Measurements from ENCODE around the gene TRMT10B.
"Not testable (repeated sequence)": the region's sequence is repeated elsewhere in the genome, so short reads cannot be mapped to it uniquely, and the experiment has no call there.

The TRMT10B gene

DNA sequence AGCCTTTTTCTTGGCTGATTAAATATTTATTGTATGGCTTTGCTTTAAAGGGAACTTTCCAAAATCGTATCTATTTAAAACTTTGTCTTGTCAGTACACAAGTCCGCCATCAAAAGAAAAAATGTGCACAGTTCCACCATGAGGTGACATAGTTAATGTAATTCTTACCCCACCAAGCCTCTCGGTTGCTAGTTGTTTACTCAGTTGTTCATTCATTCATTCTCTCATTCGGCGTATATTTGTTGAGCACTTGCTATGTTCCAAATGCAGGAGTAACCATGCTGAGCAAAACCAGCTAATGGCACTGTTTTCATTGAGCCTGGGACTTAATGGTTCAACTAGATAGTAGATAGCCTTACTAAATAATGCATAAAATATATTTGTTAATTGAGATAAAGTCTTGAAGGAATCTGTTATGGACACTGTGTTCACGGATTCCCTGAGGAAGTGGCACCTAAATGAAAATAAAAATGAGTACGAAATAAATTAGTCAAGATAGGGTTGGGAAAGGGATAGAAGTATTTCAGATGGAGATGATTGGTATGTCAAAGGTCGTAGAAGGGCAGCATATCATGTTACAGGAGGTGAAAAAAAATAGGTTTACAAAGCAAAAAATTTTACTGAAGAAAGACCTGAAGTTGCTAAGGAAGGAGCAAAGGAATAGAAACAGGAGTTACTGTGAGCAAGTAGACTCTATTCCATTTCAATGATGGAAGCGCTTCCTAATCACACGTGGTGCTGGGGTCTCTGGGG lies 48.5 kb downstream of the TRMT10B start:
- no peak for DNase-seq

DNA sequence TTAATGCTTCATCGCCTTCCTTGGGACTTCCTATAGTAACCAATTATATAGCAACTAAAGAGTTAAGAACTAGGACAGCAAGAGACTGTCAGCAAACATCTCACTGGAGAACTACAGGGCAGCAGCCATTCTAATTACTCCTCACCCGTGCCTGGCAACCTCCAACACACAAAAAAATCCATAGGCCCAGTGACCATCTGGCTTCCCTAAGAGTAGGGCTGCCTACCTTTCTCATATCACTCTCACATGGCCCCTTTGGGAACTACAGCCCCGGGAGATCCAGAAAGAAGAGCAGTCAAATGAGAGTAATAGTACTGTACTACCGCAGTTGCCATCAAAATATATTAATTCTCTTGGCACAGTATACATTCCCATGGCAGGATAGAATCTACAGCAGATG lies 52.7 kb downstream of the TRMT10B start:
- DNase-seq, result no peak

DNA sequence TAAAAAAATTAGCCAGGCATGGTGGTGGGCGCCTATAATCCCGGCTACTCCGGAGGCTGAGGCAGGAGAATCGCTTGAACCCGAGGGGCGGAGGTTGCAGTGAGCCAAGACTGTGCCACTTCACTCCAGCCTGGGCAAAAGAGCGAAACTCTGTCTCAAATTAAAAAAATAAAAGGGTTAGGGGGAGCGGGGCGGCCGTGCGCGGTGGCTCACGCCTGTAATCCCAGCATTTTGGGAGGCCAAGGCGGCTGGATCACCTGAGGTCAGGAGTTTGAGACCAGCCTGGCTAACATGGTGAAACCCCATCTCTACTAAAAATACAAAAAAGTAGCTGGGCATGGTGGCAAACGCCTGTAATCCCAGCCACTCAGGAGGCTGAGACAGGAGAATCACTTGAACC lies 56.1 kb downstream of the TRMT10B start:
- DNase-seq, result not testable (repeated sequence)

DNA sequence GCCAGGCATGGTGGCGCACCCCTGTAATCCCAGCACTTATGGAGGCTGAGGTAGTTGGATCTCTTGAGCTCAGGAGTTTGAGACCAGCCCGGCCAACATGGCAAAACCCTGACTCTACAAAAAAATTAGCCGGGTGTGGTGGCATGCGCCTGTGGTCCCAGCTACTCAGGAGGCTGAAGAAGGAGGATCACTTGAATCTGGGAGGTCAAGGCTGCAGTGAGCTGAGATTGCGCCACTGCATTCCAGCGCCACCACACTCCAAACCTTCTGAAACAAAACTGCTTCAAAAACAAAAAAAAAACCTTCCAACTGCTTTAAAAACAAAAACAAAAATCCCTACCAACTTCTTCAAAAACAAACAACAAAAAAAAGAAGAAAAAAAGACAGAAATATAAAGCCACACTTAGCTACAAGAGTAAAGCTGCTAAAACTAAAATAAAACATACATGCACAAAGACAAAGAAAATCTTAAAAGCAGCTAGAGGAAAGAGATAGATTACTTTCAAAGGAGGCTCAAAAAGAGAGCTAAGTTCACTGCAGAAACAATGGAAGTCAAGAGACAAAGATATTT lies 58.4 kb downstream of the TRMT10B start:
- no peak for DNase-seq

DNA sequence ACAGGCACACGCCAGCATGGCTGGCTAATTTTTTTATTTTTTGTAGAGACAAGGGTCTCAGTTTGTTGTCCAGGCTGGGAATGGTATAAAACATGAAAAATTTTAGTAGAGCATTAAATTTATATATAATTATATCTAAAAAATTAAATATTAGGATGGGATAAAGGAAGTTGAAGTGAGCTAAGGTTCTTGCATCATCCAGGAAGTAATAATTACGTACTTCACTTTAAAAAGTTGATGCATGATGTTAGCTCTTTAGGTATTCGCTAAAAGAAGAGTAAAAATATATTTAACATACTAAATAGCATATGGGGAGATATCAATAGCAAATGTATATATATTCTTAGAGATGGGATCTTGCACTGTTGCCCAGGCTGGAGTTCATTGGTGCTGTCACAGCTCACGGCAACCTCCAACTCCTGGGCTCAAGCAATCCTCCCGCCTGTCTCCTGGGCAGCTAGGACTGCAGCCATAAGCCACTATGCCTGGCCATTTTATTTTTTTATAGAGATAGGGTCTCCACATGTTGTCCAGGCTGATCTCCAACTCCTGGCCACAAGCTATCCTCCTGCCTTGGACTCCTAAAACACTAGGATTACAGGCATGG lies 59.3 kb downstream of the TRMT10B start:
- DNase-seq, result no peak

DNA sequence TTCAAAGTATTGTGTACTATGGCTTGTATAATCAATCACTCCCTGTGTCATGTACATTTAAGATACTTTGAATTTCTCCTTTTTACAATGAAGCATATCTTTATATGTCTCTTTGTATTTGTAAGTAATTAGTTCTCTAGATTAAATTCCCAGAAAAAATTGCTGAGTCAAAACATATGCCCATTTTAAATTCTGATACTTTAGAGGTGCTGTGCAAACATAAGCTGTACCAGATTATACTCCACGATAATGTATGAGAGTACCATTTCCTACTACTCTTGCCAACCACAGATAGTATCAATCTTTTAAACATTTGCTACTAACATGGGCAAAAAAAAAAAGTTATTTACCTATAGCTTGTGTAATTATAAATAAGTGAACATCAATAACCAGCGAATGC lies 65.2 kb downstream of the TRMT10B start:
- no peak for DNase-seq

DNA sequence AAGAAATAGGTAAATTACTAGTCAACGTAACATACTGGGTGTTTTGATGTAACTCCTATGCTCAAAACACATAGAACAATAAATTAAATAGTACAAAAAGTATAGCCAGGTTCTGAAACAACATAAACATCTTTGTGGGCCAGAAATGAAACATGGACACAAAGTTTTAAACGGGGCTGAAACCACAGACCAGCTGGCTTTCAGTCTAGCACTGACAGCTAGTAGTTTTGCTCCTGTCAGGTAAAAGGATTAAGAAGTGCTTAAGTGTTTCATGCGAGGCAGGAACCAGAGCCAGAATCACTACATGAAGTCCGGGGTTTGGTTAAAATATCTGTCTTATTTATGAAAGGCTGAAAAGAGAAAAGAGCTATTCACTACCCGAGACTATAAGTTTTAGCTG lies 66.5 kb downstream of the TRMT10B start:
- no peak for DNase-seq

DNA sequence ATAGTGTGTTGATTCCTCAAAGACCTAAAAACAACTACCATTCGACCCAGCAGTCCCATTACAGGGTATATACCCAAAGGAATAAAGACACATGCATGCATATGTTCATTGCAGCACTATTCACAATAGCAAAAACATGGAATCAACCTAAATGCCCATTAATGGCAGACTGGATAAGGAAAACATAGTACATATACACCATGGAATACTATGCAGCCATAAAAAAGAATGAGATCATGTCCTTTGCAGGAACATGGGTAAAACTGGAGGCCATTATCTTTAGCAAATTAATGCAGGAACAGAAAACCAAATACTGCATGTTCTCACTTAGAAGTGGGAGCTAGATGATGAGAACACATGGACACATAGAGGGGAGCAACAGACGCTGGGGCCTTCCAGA lies 71.6 kb downstream of the TRMT10B start:
- DNase-seq, result not testable (repeated sequence)

DNA sequence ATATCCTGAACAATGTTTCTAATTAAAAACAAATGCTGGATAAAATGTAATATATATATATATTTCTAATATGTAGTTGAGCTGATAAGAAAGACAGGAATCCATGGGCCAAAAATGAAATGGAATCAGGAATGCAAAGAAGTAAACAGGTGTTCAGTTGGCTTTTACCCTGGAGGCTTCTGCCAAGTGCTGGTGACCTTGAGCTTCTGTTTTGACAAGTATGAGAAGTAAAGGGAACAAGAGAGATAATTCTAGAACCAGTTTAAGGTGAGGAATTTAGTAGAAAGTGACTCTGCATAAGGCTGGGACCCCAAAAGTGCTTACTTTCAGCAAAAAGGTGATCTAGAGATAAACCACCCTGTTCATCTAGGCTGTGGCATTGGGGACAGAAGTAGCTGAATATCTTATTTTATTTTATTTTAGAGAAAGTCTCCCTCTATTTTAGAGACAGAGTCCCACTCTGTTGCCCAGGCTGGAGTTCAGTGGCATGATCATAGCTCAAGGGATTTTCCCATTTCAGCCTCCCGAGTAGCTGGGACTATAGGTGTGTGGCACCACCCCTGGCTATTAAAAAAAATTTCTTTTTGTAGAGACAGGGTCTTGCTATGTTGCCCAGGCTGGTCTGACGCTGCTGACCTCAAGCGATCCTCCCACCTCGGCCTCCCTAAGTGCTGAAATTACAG lies 74.0 kb downstream of the TRMT10B start:
- no peak for DNase-seq
